CD4-positive, alpha-beta T cell treated with Interleukin-21 for 1 hour (primary cell): Measurements from ENCODE around the gene DIAPH3.
"Not testable (repeated sequence)": the region's sequence is repeated elsewhere in the genome, so short reads cannot be mapped to it uniquely, and the experiment has no call there.

Source experiments
- DNase-seq: peaks from one replicate; pipeline ENCODE4 v3.0.0-alpha.2; 2020

The DIAPH3 gene

GRCh38 chr13:60094385-60095088 lies 69.2 kb downstream of the DIAPH3 start:
- no peak for DNase-seq

- DNase-seq = no peak
Measured at GRCh38 chr13:60093425-60094019, 70.2 kb downstream of the DIAPH3 start.

GRCh38 chr13:60091573-60091972 lies 72.2 kb downstream of the DIAPH3 start:
- DNase-seq = no peak

GRCh38 chr13:60090574-60090973 lies 73.2 kb downstream of the DIAPH3 start:
- no peak for DNase-seq

GRCh38 chr13:60083780-60084179 lies 79.9 kb downstream of the DIAPH3 start:
- DNase-seq = not testable (repeated sequence)

GRCh38 chr13:60080850-60081249 lies 82.9 kb downstream of the DIAPH3 start:
- DNase-seq = no peak

- no peak for DNase-seq
Measured at GRCh38 chr13:60078226-60078625, 85.5 kb downstream of the DIAPH3 start.

GRCh38 chr13:60075850-60076249 lies 87.9 kb downstream of the DIAPH3 start:
- no peak for DNase-seq

GRCh38 chr13:60074397-60074796 lies 89.3 kb downstream of the DIAPH3 start:
- no peak for DNase-seq

GRCh38 chr13:60066226-60066625 lies 97.5 kb downstream of the DIAPH3 start:
- no peak for DNase-seq

GRCh38 chr13:60062502-60062901 lies 101.2 kb downstream of the DIAPH3 start:
- no peak for DNase-seq

GRCh38 chr13:60061737-60062136 lies 102.0 kb downstream of the DIAPH3 start:
- no peak for DNase-seq

- no peak for DNase-seq
Measured at GRCh38 chr13:60051754-60052285, 111.9 kb downstream of the DIAPH3 start.

GRCh38 chr13:60048353-60048752 lies 115.4 kb downstream of the DIAPH3 start:
- DNase-seq = not testable (repeated sequence)

- DNase-seq = no peak
Measured at GRCh38 chr13:60047918-60048317, 115.8 kb downstream of the DIAPH3 start.

GRCh38 chr13:60044321-60044720 lies 119.4 kb downstream of the DIAPH3 start:
- DNase-seq = no peak

- DNase-seq = no peak
Measured at GRCh38 chr13:60043262-60043661, 120.5 kb downstream of the DIAPH3 start.

GRCh38 chr13:60040668-60041067 lies 123.1 kb downstream of the DIAPH3 start:
- not testable (repeated sequence) for DNase-seq

GRCh38 chr13:60035874-60036273 lies 127.9 kb downstream of the DIAPH3 start:
- no peak for DNase-seq

- DNase-seq = no peak
Measured at GRCh38 chr13:60032851-60033250, 130.9 kb downstream of the DIAPH3 start.

GRCh38 chr13:60028021-60028420 lies 135.7 kb downstream of the DIAPH3 start:
- DNase-seq = no peak

GRCh38 chr13:60026286-60026685 lies 137.4 kb downstream of the DIAPH3 start:
- DNase-seq = no peak

GRCh38 chr13:60020288-60020687 lies 143.4 kb downstream of the DIAPH3 start:
- DNase-seq = no peak
